GM21526 (cell line): ENCODE measurements around the gene NEDD4L.

Experiments
- ATAC-seq: cut with Tn5 transposase; IDR thresholded peaks from one replicate; pipeline ENCODE4 v1.9.1; 2021; ENCODE audit warnings: moderate library complexity; ENCODE audit not compliant: unreplicated experiment, low FRiP score

Gene NEDD4L

DNA sequence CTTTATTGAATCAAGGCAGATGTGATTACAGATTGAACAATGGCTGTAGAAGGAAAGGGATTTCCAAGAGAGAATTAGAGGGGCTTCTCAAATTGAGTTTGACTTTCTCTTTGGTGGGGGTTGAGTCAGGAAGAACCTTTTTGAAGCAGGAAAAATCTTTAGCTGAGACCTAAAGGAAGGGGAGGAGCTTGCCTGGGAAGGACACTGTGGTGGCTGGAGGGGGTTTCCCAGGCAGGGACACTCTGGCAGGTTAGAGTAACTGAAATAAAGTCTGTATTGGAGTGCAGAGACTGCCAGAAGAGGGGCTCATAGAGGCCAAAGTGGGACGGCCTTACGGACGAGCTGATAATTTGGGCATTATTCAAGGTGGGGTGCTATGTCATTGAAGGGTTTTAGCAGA, 69.3 kb downstream of the NEDD4L start:
- ATAC-seq, result no peak

DNA sequence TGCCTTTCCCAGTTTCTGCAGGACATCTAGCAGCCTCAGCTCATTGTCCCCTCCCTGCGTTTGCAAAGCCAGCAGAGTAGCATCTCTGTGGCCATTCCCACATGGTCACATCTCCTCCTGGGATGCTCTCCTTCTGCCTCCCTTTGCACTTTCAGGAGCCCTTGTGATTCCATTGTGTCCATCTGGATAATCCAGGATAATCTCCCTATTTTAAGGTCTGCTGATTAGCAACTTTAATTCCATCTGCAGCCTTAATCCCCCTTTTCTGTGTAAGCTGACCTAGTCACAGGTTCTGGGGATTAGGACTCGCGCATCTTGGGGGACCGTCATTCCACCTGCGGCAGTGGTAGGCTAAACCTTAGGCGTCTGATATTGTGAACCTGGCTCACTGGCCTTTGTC, 70.7 kb downstream of the NEDD4L start:
- no peak for ATAC-seq

- no peak for ATAC-seq
These were observed 72.8 kb downstream of the NEDD4L start for GRCh38 chr18:58116818-58117217.

- ATAC-seq, result no peak
These were observed 73.9 kb downstream of the NEDD4L start for GRCh38 chr18:58117786-58118403.

DNA sequence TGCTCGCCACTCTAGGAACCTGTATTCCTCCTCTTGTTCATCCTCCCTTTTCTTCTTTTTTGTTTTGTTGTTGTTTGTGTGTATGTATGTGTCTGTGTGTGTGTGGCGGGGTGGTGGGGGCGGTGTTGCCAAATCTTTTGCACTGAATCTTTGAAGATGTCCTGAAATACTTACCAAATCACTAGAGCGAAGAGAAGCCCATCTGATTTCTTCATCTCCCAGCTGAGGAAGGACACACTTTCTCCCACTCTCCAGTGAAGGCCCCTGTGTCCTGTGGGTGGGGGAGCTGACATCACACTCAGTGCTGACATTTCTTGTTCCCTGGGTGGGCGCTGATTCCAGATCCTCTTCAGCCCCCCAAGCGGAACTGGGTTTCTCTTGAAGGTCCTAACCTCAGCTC, 74.5 kb downstream of the NEDD4L start:
- ATAC-seq, result no peak

DNA sequence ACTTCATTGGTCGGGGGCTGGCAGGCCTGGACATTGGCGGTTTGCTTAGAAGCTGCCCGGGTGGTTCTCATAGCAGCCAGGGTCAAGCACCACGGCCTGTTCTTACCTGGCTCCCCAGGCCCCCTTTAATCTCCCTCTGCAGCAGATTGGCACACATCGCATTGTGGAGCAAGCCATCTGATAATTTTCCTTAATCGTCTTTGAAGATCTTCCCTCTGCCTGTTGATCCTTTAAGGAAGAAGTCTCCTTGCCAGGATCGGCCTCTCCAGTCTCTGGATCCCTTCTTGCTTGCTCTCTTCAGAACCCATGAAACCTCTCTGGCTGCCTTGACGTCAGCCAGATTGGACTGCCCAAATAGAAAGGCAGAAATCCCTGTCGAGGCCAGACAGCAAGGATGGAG, 75.8 kb downstream of the NEDD4L start:
- no peak for ATAC-seq

DNA sequence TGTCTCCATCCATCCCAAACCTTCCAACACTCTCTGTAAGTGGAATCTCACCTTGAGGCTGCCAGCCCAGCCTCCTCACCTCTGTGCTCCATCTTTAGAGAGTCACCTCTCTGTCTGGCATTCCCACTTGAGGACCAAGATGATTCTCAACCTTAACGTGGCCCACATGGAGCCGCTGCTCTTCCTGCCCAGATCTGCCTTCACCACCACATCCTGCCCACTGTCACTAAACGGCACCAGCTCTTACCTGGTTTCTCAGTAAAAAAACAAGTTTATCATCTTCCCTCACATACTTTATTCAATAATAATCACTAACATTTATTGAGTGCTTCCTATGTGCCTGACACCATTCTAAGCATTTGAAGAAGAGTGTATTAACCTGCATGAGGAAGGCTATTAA, 80.4 kb downstream of the NEDD4L start:
- ATAC-seq, result no peak

- no peak for ATAC-seq
These were observed 81.2 kb downstream of the NEDD4L start for GRCh38 chr18:58125183-58125582.

DNA sequence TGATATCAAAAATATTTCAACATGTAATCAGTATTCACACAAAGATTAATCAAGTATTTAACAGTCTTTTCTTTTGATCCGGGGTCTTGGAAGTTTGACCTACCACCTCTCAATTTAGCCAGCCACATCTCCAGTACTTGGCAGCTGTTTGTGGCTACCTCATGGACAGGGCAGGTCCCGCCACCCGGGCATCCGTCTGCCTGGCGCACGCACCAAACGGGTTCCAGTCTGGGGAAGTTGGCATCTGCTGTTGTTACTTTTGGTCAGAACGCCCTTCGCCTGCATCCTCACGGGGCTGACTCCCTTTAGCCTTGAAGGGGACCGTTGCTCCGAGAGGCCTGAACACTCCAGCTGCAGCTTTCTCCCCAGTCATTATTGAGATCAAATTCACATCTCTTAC, 81.7 kb downstream of the NEDD4L start:
- no peak for ATAC-seq

- ATAC-seq, result no peak
These were observed 84.7 kb downstream of the NEDD4L start for GRCh38 chr18:58128381-58129374.

- ATAC-seq, result no peak
These were observed 88.7 kb downstream of the NEDD4L start for GRCh38 chr18:58132595-58133261.

DNA sequence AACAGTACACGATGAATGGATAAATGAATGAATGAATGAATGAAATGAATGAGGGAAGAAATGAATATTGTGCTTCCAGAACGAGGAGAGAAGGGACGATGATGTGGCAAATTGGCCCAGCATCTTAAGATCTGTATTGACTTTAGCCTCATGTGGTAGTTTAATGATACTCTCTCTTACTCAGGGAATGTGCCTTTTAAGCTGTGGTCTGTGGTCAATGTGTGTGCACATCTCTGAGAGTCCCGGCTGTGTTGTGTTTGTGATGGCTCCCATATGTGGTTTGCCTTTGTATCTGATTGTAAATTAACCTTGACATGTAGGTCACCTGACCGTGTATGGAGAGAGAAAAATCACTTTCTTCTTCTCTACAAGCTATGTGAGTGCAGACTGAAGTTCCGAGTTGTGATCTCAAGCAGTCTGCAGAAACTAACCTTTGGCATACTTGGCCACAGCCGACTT, 91.2 kb downstream of the NEDD4L start:
- no peak for ATAC-seq

DNA sequence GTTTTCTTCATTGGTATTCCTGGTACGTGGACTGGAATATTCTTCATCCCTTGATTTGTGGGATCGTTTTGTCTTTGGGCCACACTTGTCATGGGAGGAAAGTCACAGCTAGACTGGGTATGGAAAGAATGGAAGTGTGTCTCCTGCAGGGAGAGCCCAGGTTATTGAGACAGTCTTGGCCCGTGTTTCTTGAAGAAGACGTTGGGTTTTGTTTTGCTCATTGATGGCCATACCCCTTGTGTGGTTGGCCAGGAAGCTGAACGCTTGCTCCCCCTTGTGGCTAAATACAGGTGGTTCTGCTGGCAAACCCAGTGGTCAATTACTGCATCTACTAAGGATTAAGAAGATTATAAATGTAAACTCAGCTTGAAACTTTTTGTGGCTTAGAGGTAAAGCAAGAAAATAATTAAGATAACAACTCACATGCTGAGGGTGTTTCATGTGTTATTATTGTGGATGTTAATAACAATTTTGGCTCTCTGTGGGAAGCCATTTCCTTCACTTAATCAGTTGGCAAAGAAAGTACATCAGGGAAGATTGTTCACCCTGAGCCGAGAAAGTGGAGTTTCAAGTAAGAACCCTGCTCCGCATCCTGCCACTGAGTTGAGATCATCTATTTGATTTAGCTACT, 91.8 kb downstream of the NEDD4L start:
- ATAC-seq, result peak; percentile 71

GRCh38 chr18:58136879-58137278, 92.9 kb downstream of the NEDD4L start:
- no peak for ATAC-seq

DNA sequence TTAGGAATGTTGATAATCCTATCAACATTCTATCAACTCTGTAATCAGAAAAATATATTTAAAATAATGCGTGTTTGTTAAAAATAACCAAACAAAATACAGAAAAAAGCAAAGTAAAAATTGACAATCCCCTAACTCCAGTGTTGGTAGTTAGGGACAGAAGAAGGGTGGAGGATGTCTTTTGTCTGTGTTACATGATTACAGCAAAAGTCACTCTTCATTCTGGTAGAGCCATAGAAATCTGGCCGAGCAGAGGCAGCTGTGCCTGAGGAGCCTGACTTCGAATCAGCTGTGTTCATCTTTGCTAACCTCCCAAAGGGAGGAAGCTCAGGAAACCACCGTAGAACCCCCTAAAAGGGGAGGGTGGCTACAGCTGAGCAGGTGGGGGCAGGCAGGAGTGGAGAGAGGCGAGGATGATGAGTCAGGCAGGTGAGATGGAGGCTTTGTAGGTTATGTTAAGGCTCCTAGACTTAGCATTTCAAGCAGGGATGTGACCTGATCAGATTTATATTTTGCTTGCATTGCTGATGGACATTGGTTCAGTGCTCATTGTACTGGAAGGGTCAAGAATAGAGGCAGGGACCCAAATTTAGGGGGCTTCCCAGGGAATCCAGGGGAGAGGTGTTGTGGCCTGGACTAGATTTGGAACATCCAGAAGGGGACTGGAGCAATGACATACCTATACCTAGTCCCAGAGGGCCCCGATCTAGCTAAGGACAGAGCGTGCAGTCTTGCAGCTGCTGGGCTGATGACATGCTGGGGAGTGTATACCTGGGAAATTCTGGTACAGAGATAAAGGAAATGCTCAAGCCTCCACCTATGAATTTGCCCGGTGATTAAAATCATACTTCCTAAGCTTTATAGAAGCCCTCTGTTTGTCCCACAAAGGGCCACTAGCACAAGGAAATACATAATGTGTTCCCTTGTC, 95.7 kb downstream of the NEDD4L start:
- no peak for ATAC-seq

GRCh38 chr18:58140387-58141325, 96.6 kb downstream of the NEDD4L start:
- ATAC-seq, result no peak

- no peak for ATAC-seq
These were observed 99.4 kb downstream of the NEDD4L start for GRCh38 chr18:58143386-58143785.

GRCh38 chr18:58144106-58144505, 100.1 kb downstream of the NEDD4L start:
- ATAC-seq, result no peak
